PC-3 (cell line): ENCODE results near the gene CMSS1. TPM values are rescaled to one million over a fixed set of nuclear protein-coding genes. Genes with fewer than 3 reads are reported as not detected.
A peak's percentile ranks its signal among the peaks of the same experiment; 100 is the strongest.

Experiments
- ATAC-seq: fragments of 200-7000 bp; cut with Tn5 transposase; 2 replicates; pipeline ENCODE4 v1.9.1; 2020; ENCODE audit warnings: mild to moderate bottlenecking, moderate library complexity
- BruUV-seq: library from RNA; stranded (reverse); fragments of 400-500 nt; replicated peaks from 2 replicates; lab custom pipeline; 2021; lab: Mats Ljungman, UMichigan
- CTCF ChIA-PET: fragments of 300-600 bp; sonication (Branson Sonifier 250); formaldehyde crosslinking; loops from one replicate; lab custom pipeline; 2022; ENCODE audit warnings: antibody characterized with exemption; lab: Charles Lee
- POLR2A ChIA-PET: fragments of 300-600 bp; sonication (Branson Sonifier 250); formaldehyde crosslinking; loops from one replicate; lab custom pipeline; 2022; ENCODE audit warnings: antibody characterized with exemption; ENCODE audit not compliant: unreplicated experiment; lab: Charles Lee
- DNase-seq: peaks from one replicate; pipeline ENCODE4 v3.0.0-alpha.2; 2015
- H2AFZ ChIP-seq: fragments of 300-600 bp; sonication (generic); 2 replicates; pipeline ENCODE4 v1.6.0; 2016; ENCODE audit warnings: antibody characterized with exemption, low read length
- H3F3A ChIP-seq: fragments of 300-600 bp; sonication (generic); one replicate; pipeline ENCODE4 v1.6.0; 2017; ENCODE audit warnings: antibody characterized with exemption, low read length, control low read depth, mild to moderate bottlenecking; ENCODE audit not compliant: unreplicated experiment
- H3K27ac ChIP-seq: fragments of 300-600 bp; sonication (generic); 2 replicates; pipeline ENCODE4 v1.5.1; 2016; ENCODE audit warnings: mild to moderate bottlenecking, low read length
- H3K27me3 ChIP-seq: fragments of 300-600 bp; sonication (generic); 2 replicates; pipeline ENCODE4 v1.6.1; 2016; ENCODE audit warnings: low read length, mixed read lengths
- H3K36me3 ChIP-seq: fragments of 300-600 bp; sonication (generic); 2 replicates; pipeline ENCODE4 v1.6.1; 2016; ENCODE audit warnings: low read depth, mixed run types, low read length, mixed read lengths
- H3K4me1 ChIP-seq: fragments of 300-600 bp; sonication (generic); 2 replicates; pipeline ENCODE4 v1.5.1; 2016; ENCODE audit warnings: low read length; ENCODE audit not compliant: insufficient read depth
- H3K4me2 ChIP-seq: fragments of 300-600 bp; sonication (generic); 2 replicates; pipeline ENCODE4 v1.6.0; 2016; ENCODE audit warnings: low read length
- H3K4me3 ChIP-seq: fragments of 300-600 bp; sonication (generic); 2 replicates; pipeline ENCODE4 v1.5.1; 2016; ENCODE audit warnings: mild to moderate bottlenecking, low read length, mixed read lengths
- H3K79me2 ChIP-seq: fragments of 300-600 bp; sonication (generic); 2 replicates; pipeline ENCODE4 v1.6.1; 2017; ENCODE audit warnings: low read length, mixed read lengths
- H3K9ac ChIP-seq: fragments of 300-600 bp; sonication (generic); 2 replicates; pipeline ENCODE4 v1.6.0; 2016; ENCODE audit warnings: mild to moderate bottlenecking, low read length
- H3K9me2 ChIP-seq: fragments of 300-600 bp; sonication (generic); replicated peaks from 2 replicates; pipeline ENCODE4 v1.6.1; 2016; ENCODE audit warnings: mixed run types, low read length, mixed read lengths
- H3K9me3 ChIP-seq: fragments of 300-600 bp; sonication (generic); 2 replicates; pipeline ENCODE4 v1.6.1; 2016; ENCODE audit warnings: low read length, mixed read lengths
- H4K20me1 ChIP-seq: fragments of 300-600 bp; sonication (generic); 2 replicates; pipeline ENCODE4 v1.6.1; 2016; ENCODE audit warnings: low read length, mixed read lengths
- CTCF ChIP-seq: fragments of 300-600 bp; sonication (generic); conservative IDR thresholded peaks from 2 replicates; pipeline ENCODE4 v1.5.1; 2017; ENCODE audit warnings: antibody characterized with exemption, low read depth, mild to moderate bottlenecking, low read length
- EZH2 ChIP-seq: fragments of 300-600 bp; sonication (generic); IDR thresholded peaks from one replicate; pipeline ENCODE4 v1.6.1; 2017; ENCODE audit warnings: antibody characterized with exemption, mild to moderate bottlenecking, low read length; ENCODE audit not compliant: unreplicated experiment
- EZH2phosphoT487 ChIP-seq: fragments of 300-600 bp; sonication (generic); IDR thresholded peaks from 2 replicates; pipeline ENCODE4 v1.6.1; 2018; ENCODE audit warnings: mild to moderate bottlenecking, antibody characterized with exemption, low read length, borderline replicate concordance
- intact Hi-C: fragments of 100-400 bp; cut with micrococcal nuclease; formaldehyde crosslinking; loops from 2 replicates; pipeline ENCODE4 v1.9.0; 2023
- total RNA-seq: library from RNA; depleted of rRNA; stranded (reverse); fragments of >200 nt; gene quantifications from 2 replicates; pipeline ENCODE4 v1.2.3, GENCODE V29; 2014

The CMSS1 gene
- total RNA-seq, 1 experiment from 2014 or later = 63.1 TPM

DNA sequence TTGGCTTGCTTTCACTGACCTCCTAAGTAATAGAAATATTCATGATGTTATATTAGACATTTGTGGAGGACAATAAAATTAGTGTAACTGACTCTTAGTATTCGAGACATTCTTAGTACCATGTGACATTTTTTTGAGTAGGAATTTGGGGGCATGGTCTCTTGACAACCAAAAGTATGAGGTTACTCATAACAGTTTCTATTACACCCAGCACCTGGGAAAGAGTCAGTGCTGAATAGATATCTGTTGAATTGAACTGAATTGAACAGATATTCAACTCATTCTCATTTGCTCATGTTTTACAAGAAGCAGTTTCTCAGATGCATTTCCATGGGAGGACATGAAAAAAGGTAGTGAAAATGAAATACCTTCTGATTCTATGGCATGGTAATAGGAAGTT lies 84.4 kb downstream of the CMSS1 start:
- ATAC-seq = peak; percentile 11; the same call in 1 of the 2 replicates

GRCh38 chr3:99903869-99904268 lies 86.2 kb downstream of the CMSS1 start:
- intact Hi-C loops = loop anchor here (5.0 kb wide), 1 partner anchor 358 kb away; the partner anchor contains the start of gene TBC1D23
- Histone ChIP-seq H3F3A (peaks cover 4% of the 10 kb centered on the region), H3K79me2 (peaks cover 80% of the 10 kb centered on the region), H3K9me2 (no peaks in the 10 kb centered on the region), H3K27me3 (no peaks in the 10 kb centered on the region), H3K27ac (no peak overlapping the region), H3K4me2 (no peak overlapping the region), H3K4me3 (no peak overlapping the region), H2AFZ (no peak overlapping the region), H4K20me1 (no peaks in the 10 kb centered on the region), H3K9me3 (no peaks in the 10 kb centered on the region), H3K36me3 (no peaks in the 10 kb centered on the region), H3K4me1 (peaks cover 48% of the 10 kb centered on the region), H3K9ac (no peak overlapping the region)
- no TSS peak for BruUV-seq
- DNase-seq (peak; percentile 26), ATAC-seq (no peak)
- TF ChIP-seq CTCF = no peak
- TF ChIP-seq EZH2phosphoT487 = no peak
- no peak for TF ChIP-seq EZH2
- ChIA-PET CTCF (no interaction called here), POLR2A (interaction anchor here (0.7 kb wide), 1 partner anchor 195 kb away, joined by 3 read pairs; no protein-coding TSS in a partner anchor)

More for the DNA sequence above, 84.4 kb downstream of the CMSS1 start:
- ChIA-PET CTCF (interaction anchor here (1.5 kb wide), 1 partner anchor 59 kb away, joined by 7 read pairs; no protein-coding TSS in a partner anchor), POLR2A (no interaction called here)
- Histone ChIP-seq H3K4me3 (peak overlapping the region; percentile 37), H3K4me2 (peak overlapping the region; percentile 76), H3K4me1 (peaks cover 40% of the 10 kb centered on the region), H4K20me1 (no peaks in the 10 kb centered on the region), H3K9me2 (no peaks in the 10 kb centered on the region), H3K27ac (peak overlapping the region; percentile 82), H3K79me2 (peaks cover 81% of the 10 kb centered on the region), H3K36me3 (no peaks in the 10 kb centered on the region), H3K9me3 (no peaks in the 10 kb centered on the region), H3F3A (peaks cover 4% of the 10 kb centered on the region), H3K27me3 (no peaks in the 10 kb centered on the region), H3K9ac (peak overlapping the region; percentile 24), H2AFZ (no peak overlapping the region)
- peak; percentile 70 for DNase-seq
- intact Hi-C loops = loop anchor here (5.0 kb wide), 1 partner anchor 360 kb away; the partner anchor contains the start of gene TBC1D23
- no peak for TF ChIP-seq CTCF
- TF ChIP-seq EZH2 = no peak
- TF ChIP-seq EZH2phosphoT487 = no peak
- TSS peak; percentile 85 for BruUV-seq

DNA sequence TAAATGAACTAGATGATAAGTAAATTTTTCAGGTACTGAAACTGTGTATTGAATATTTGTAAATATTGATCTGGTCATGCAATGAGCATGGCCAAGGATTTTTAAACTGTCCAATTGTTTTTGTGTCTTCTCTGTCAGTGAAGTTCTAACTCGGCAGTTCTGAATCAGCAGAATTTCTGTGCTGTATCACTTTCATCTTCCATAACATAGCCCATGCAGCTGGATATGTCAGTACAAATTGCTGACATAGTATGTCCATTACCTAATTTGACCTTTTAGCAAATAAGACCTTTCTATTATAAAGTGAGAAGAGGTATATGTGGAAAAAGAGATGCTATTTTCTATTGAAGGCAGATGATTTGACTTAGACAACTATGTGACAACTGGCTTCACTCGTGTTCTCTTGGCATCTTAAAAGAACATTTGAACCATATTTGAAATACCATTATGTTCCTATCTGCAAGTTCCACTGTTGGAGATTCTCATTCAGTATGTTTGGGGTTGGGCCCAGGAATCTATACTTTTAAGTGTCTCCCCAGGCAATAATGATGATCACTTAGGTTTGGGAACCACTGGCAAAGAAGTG lies 90.4 kb downstream of the CMSS1 start:
- H3K36me3 ChIP-seq = no peaks in the 10 kb centered on the region
- no peak overlapping the region for H3K4me2 ChIP-seq
- no peak overlapping the region for H3K4me3 ChIP-seq
- peak; percentile 7 for DNase-seq
- TF ChIP-seq EZH2 (no peak), EZH2phosphoT487 (no peak), CTCF (no peak)
- H3F3A ChIP-seq = peaks cover 8% of the 10 kb centered on the region
- POLR2A ChIA-PET = no interaction called here
- no peak overlapping the region for H3K27ac ChIP-seq
- no peaks in the 10 kb centered on the region for H3K27me3 ChIP-seq
- no peak for ATAC-seq
- H4K20me1 ChIP-seq = no peaks in the 10 kb centered on the region
- no peak overlapping the region for H3K9ac ChIP-seq
- intact Hi-C loops = no loop called here
- CTCF ChIA-PET = no interaction called here
- peaks cover 55% of the 10 kb centered on the region for H3K4me1 ChIP-seq
- no peaks in the 10 kb centered on the region for H3K9me2 ChIP-seq
- no peak overlapping the region for H2AFZ ChIP-seq
- no TSS peak for BruUV-seq
- peaks cover 74% of the 10 kb centered on the region for H3K79me2 ChIP-seq
- H3K9me3 ChIP-seq = no peaks in the 10 kb centered on the region
